A549 (cell line): Measurements from ENCODE around the gene TDP2.

Source experiments
- CTCF ChIP-seq: fragments of >200 bp; sonication (Bioruptor Twin); formaldehyde crosslinking; IDR thresholded peaks from 3 replicates; pipeline ENCODE4 v1.5.1; 2016
- EP300 ChIP-seq, 2 experiments: fragments of >200 bp; sonication (Bioruptor Twin); formaldehyde crosslinking; IDR thresholded peaks; 2 replicates in 1 of 2; 3 replicates in 1 of 2; pipeline ENCODE4 v1.6.1; 2016 to 2017
- JUN ChIP-seq, 2 experiments: fragments of >200 bp; sonication (Bioruptor Twin); formaldehyde crosslinking; IDR thresholded peaks; 2 replicates in 1 of 2; 3 replicates in 1 of 2; pipeline ENCODE4 v1.6.1; 2016 to 2017
- JUNB ChIP-seq: fragments of >200 bp; sonication (Bioruptor Twin); formaldehyde crosslinking; IDR thresholded peaks from 2 replicates; pipeline ENCODE4 v1.6.1; 2016
- MAX ChIP-seq: IDR thresholded peaks from 2 replicates; pipeline ENCODE4 v1.6.1; 2012
- PHF8 ChIP-seq: fragments of 200-600 bp; sonication (generic); IDR thresholded peaks from 2 replicates; pipeline ENCODE4 v1.6.1; 2016; ENCODE audit warnings: low read depth, mild to moderate bottlenecking, antibody characterized with exemption, moderate library complexity, borderline replicate concordance
- POLR2A ChIP-seq: IDR thresholded peaks from 2 replicates; pipeline ENCODE4 v1.6.1; 2012; ENCODE audit warnings: mild to moderate bottlenecking, low read length
- RARB ChIP-seq: fragments of 250-450 bp; sonication (Bioruptor Pico); IDR thresholded peaks from 2 replicates; pipeline ENCODE4 v1.8.0; 2021; ENCODE audit warnings: mild to moderate bottlenecking, moderate library complexity
- RCOR1 ChIP-seq: fragments of 150-350 bp; IDR thresholded peaks from 2 replicates; pipeline ENCODE4 v1.6.1; 2014; ENCODE audit warnings: antibody characterized with exemption, low read length, low read depth

GRCh38 chr6:24692848-24693592 is 26.3 kb upstream of the TDP2 start:
- TF ChIP-seq JUN (IDR thresholded peaks at IDR 0.05) (no peak), RCOR1 (no peak), CTCF (no peak), POLR2A (no peak), JUNB (no peak), EP300 (IDR thresholded peaks at IDR 0.05) (no peak), PHF8 (no peak), RARB (CRISPR knock-in tag) (no peak), MAX (no peak)
